ENCODE results near the gene FADS2.

Gene FADS2

GRCh38 chr11:61905067-61905696 is 77.1 kb downstream of the FADS2 start:
- H3K9me3 ChIP-seq (ENCODE audit: insufficient read depth, low read length), result no peaks in the 10 kb centered on the region
- H3K27ac ChIP-seq (ENCODE audit: low read length), result no peak overlapping the region
- no peaks in the 10 kb centered on the region for H3K36me3 ChIP-seq (replicated peaks; ENCODE audit: low read depth, low read length)
- H3K9ac ChIP-seq (ENCODE audit: low read length), result no peak overlapping the region
- no peak overlapping the region for H2AFZ ChIP-seq (ENCODE audit: low read depth, low read length)
- no peaks in the 10 kb centered on the region for H3K79me2 ChIP-seq (ENCODE audit: low read length)
- H3K4me3 ChIP-seq (ENCODE audit: low read length), result no peak overlapping the region
- H3K27me3 ChIP-seq (ENCODE audit: low read depth, low read length), result no peaks in the 10 kb centered on the region
- no peak overlapping the region for H3K4me2 ChIP-seq (ENCODE audit: low read length)
- no peak for TF ChIP-seq EZH2phosphoT487 (IDR thresholded peaks at IDR 0.05; ENCODE audit: low read depth)
- TF ChIP-seq, protein P1, sequence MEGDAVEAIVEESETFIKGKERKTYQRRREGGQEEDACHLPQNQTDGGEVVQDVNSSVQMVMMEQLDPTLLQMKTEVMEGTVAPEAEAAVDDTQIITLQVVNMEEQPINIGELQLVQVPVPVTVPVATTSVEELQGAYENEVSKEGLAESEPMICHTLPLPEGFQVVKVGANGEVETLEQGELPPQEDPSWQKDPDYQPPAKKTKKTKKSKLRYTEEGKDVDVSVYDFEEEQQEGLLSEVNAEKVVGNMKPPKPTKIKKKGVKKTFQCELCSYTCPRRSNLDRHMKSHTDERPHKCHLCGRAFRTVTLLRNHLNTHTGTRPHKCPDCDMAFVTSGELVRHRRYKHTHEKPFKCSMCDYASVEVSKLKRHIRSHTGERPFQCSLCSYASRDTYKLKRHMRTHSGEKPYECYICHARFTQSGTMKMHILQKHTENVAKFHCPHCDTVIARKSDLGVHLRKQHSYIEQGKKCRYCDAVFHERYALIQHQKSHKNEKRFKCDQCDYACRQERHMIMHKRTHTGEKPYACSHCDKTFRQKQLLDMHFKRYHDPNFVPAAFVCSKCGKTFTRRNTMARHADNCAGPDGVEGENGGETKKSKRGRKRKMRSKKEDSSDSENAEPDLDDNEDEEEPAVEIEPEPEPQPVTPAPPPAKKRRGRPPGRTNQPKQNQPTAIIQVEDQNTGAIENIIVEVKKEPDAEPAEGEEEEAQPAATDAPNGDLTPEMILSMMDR (IDR thresholded peaks at IDR 0.05; ENCODE audit: low read depth, low read length), result no peak
- no peaks in the 10 kb centered on the region for H3K4me1 ChIP-seq (ENCODE audit: low read length)
- H4K20me1 ChIP-seq (ENCODE audit: insufficient read depth, low read length), result no peaks in the 10 kb centered on the region

GRCh38 chr11:61905801-61906521 is 77.9 kb downstream of the FADS2 start:
- TF ChIP-seq EZH2phosphoT487 (IDR thresholded peaks at IDR 0.05; ENCODE audit: low read depth), result no peak
- H3K9me3 ChIP-seq (ENCODE audit: insufficient read depth, low read length), result no peaks in the 10 kb centered on the region
- H3K79me2 ChIP-seq (ENCODE audit: low read length), result no peaks in the 10 kb centered on the region
- no peaks in the 10 kb centered on the region for H3K4me1 ChIP-seq (ENCODE audit: low read length)
- H3K4me3 ChIP-seq (ENCODE audit: low read length), result no peak overlapping the region
- no peak overlapping the region for H3K27ac ChIP-seq (ENCODE audit: low read length)
- H3K9ac ChIP-seq (ENCODE audit: low read length), result no peak overlapping the region
- H3K27me3 ChIP-seq (ENCODE audit: low read depth, low read length), result no peaks in the 10 kb centered on the region
- no peaks in the 10 kb centered on the region for H3K36me3 ChIP-seq (replicated peaks; ENCODE audit: low read depth, low read length)
- H4K20me1 ChIP-seq (ENCODE audit: insufficient read depth, low read length), result no peaks in the 10 kb centered on the region
- H2AFZ ChIP-seq (ENCODE audit: low read depth, low read length), result no peak overlapping the region
- H3K4me2 ChIP-seq (ENCODE audit: low read length), result no peak overlapping the region

- Histone ChIP-seq H3K4me1 (ENCODE audit: low read length) (no peaks in the 10 kb centered on the region), H3K79me2 (ENCODE audit: low read length) (no peaks in the 10 kb centered on the region), H3K27me3 (ENCODE audit: low read depth, low read length) (no peaks in the 10 kb centered on the region), H3K4me2 (ENCODE audit: low read length) (no peak overlapping the region), H3K4me3 (ENCODE audit: low read length) (no peak overlapping the region), H3K27ac (ENCODE audit: low read length) (no peak overlapping the region), H4K20me1 (ENCODE audit: insufficient read depth, low read length) (no peaks in the 10 kb centered on the region), H3K9me3 (ENCODE audit: insufficient read depth, low read length) (no peaks in the 10 kb centered on the region), H3K9ac (ENCODE audit: low read length) (no peak overlapping the region), H2AFZ (ENCODE audit: low read depth, low read length) (no peak overlapping the region), H3K36me3 (replicated peaks; ENCODE audit: low read depth, low read length) (no peaks in the 10 kb centered on the region)
- TF ChIP-seq, protein P1 (IDR thresholded peaks at IDR 0.05; ENCODE audit: low read depth, low read length), result no peak
- no peak for TF ChIP-seq EZH2phosphoT487 (IDR thresholded peaks at IDR 0.05; ENCODE audit: low read depth)
Measured at GRCh38 chr11:61906522-61906909, 78.4 kb downstream of the FADS2 start.

DNA sequence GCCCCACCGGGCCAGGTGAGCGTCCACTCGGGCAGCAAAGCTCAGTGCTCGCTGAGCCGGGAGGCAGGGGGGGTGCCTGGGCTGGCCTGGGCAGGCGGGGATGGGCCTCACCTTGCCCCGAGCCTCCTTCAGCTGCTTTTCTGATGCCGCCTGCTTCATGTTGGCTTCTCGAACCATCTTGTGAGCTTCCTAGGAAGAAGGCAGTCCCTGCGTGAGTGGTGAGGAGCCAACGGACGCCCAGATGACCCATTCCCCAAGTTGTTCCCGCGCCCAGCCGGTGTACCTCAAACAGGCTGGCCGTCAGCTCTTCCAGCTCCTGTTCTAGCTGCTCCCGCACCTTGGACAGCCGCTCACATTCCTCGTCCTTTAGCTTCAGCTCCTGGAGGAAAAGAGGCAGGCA is 79.2 kb downstream of the FADS2 start:
- Histone ChIP-seq H3K79me2 (ENCODE audit: low read length) (no peaks in the 10 kb centered on the region), H3K4me3 (ENCODE audit: low read length) (no peak overlapping the region), H3K27me3 (ENCODE audit: low read depth, low read length) (no peaks in the 10 kb centered on the region), H3K4me2 (ENCODE audit: low read length) (no peak overlapping the region), H3K9ac (ENCODE audit: low read length) (no peak overlapping the region), H3K27ac (ENCODE audit: low read length) (no peak overlapping the region), H2AFZ (ENCODE audit: low read depth, low read length) (no peak overlapping the region), H3K4me1 (ENCODE audit: low read length) (no peaks in the 10 kb centered on the region), H3K36me3 (replicated peaks; ENCODE audit: low read depth, low read length) (no peaks in the 10 kb centered on the region), H4K20me1 (ENCODE audit: insufficient read depth, low read length) (no peaks in the 10 kb centered on the region), H3K9me3 (ENCODE audit: insufficient read depth, low read length) (no peaks in the 10 kb centered on the region)
- TF ChIP-seq, protein P1 (IDR thresholded peaks at IDR 0.05; ENCODE audit: low read depth, low read length), result no peak
- TF ChIP-seq EZH2phosphoT487 (IDR thresholded peaks at IDR 0.05; ENCODE audit: low read depth), result no peak

All from OCI-LY3 (cell line).